NCI-H526 (cell line): ENCODE data around the gene TASOR2.
A peak's percentile ranks its signal among the peaks of the same experiment; 100 is the strongest.

Experiments
- DNase-seq, 2 experiments: peaks; one replicate each; lab custom pipeline; 2025; lab: John Stamatoyannopoulos, UW

Gene TASOR2

DNA sequence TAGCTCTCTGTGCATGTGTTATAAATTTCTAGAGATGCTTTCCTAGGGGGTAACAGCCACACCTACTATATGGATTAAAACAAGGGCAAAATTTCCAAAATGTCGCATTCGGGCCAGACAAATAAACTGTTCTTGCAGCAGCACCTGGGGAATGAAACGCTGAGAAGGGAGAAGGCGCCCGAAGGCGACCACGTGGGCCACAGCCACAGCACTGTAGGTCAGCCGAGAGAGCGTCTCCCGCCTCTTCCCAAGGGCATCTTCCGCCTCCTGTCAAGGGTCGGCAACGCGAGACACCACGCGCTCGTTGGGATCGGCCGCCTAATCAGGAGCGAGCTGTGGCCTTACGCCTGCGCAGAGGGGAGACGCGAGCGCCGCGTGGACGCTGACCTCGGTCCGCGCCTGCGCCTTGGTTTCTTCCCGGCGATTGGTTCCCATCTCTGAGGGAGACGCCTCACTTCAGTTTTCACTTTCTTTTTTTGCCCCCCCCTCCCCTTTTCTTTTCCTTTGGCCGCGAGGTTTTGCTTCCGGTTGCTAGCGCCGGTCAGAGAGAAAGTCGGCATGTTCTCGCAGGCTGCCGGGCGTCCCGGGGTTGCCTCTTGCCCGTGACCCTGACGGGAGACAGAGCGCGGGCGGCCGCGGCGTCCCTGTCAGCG, at the start of gene TASOR2:
TASOR2 (plus strand) TSS at position 521 of the 653 bp plus-strand sequence. CDS start 35,805 bp downstream, outside the sequence.
- DNase-seq = peak; percentile 93 to 97

- DNase-seq = no peak
These were observed 49.7 kb upstream of the TASOR2 start for GRCh38 chr10:5634918-5635317.

GRCh38 chr10:5638494-5638893, 46.1 kb upstream of the TASOR2 start:
- DNase-seq = no peak

DNA sequence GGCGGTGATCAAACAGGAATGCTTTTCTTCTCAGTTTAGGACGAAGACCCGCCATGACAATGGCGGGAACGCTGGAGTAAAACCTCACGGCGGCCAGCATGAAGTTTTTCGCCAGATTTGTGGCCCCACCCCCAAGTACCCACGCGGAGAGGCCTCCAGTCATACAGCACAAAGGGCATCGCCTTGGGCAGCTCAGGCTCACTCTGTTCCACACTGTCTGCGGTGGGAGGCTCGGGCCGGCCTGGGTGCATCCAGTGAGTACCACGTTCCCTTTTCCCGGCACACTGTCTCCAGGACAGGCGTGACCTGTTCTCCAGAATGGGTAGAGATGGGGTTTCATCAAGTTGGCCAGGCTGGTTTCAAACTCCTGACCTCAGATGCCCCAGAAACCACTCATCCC, 45.6 kb upstream of the TASOR2 start:
- DNase-seq = no peak

GRCh38 chr10:5640036-5640435, 44.6 kb upstream of the TASOR2 start:
- no peak for DNase-seq

DNA sequence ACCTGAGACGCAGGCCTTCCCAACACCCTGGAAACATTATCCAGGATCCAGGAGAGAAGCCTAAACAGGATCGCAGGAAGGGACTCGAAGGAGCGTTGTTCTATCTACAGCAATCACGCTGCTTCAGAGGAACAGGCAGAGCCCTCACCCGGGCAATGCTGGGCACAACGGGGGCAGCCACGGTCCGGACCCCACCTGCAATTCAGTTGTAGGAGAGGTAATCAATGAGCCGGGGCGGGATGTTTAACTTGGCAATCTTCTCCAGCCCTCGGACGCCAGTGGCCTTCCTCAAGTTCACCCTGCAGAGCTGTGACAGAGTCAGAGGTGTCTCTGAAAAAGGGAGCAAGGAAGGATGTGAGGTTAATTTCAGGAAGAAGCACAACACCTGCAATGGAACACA, 44.1 kb upstream of the TASOR2 start:
- no peak for DNase-seq

- DNase-seq = no peak
These were observed 43.1 kb upstream of the TASOR2 start for GRCh38 chr10:5641501-5641900.

GRCh38 chr10:5643346-5644067, 41.1 kb upstream of the TASOR2 start:
- DNase-seq = no peak

DNA sequence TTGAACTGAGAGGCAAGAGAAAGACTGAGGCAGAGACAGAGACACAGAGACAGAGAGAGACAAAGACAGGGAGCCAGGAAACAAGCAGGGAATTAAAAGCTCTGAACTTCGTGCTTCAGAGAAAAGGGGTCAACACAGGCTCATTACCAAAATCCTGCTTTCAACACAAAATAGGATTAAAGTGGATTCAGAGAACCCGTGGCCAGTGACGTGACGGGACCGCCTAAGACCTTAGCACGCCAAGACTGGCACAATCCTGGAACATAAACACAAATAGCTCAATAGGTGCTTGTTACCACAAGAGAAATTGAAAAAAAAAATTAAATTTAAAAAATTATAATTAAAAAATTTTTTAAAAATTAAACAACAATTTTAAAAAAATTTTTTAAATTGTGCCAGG, 39.7 kb upstream of the TASOR2 start:
- DNase-seq = no peak

DNA sequence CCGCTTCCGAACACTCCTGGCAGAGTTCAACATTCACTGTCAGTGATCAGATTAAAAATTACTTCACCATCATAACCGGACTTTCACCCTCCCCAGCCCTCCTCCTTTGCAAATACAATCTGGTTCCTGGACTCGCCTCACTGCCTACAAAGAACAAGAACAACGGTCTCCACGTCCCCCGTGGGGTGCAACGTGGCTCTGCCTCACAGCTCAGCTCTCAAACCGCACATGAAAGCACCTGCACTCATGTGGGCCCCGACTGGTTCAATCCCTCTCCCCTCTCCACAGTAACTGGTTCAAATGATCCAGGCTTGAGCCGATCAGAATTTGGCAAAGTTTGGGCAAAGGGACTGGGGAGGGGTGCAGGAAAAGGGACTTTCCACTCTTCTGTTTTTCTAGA, 39.3 kb upstream of the TASOR2 start:
- no peak for DNase-seq

DNA sequence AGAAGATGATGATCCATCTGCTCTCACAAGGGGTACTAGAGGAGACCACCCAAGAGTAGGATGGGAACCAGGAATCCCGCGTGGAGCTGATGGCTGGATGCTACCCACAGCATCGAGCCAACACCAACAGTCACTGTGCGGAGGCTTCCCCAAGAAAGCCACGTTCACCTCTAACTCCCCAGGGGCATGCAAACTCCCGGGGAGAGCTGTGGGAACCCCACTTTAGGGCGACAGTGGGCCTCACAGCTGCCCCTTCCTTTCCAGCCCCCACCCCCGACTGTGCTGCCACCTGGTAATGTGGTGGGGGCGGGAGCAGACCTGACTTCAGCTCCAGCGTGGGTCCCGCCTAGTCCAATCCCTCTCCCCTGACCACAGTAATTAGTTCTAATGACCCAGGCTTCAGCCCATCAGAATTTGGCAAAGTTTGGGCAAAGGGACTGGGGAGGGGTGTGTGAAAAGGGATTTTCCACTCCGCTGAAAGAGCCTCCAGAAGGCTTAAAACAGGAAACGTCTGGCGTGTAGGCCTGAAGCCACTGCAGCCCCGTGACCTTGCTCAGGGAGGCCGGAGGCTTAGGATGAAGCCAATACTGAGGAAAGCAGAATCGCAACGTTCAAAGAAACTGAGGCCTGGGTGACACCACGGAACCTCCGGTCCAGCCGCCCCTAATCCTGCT, 38.6 kb upstream of the TASOR2 start:
- no peak for DNase-seq

GRCh38 chr10:5647507-5648240, 37.0 kb upstream of the TASOR2 start:
- DNase-seq = no peak

DNA sequence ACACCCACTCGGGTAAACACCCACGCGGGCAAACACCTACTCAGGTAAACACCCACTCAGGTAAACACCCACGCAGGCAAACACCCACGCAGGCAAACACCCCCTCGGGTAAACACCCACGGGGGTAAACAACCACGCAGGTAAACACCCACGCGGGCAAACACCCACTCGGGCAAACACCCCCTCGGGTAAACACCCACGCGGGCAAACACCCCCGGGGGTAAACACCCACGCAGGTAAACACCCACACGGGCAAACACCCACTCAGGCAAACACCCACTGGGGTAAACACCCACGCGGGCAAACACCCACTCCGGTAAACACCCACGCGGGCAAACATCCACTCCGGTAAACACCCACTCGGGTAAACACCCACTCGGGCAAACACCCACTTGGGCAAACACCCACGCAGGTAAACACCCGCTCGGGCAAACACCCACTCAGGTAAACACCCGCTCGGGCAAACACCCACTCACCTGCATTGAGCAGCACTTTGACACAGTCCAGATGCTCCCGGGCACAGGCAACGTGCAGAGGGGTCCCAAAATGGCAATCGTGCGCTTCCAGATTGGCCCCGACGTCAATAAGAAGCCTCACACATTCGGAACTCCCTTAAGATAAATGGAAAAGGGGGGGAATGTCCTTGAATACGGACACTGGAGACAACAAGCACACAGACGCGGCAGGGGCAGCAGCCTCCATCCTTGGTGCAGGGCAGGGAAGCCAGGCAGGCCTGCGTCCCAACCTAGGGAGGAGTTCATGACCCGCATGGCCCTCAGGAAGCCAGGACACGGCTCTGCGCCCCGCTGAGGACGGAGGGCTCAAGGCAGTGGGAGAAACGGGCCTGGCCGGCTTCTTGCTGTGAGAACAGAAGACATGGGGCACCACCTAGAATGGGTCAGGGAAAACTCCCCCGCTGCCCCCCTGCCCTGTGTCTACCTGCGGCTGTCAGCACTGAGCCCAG, 35.9 kb upstream of the TASOR2 start:
- no peak for DNase-seq

GRCh38 chr10:5649746-5650145, 34.9 kb upstream of the TASOR2 start:
- no peak for DNase-seq

GRCh38 chr10:5650664-5651387, 33.8 kb upstream of the TASOR2 start:
- DNase-seq = no peak

- no peak for DNase-seq
These were observed 33.3 kb upstream of the TASOR2 start for GRCh38 chr10:5651388-5651764.

DNA sequence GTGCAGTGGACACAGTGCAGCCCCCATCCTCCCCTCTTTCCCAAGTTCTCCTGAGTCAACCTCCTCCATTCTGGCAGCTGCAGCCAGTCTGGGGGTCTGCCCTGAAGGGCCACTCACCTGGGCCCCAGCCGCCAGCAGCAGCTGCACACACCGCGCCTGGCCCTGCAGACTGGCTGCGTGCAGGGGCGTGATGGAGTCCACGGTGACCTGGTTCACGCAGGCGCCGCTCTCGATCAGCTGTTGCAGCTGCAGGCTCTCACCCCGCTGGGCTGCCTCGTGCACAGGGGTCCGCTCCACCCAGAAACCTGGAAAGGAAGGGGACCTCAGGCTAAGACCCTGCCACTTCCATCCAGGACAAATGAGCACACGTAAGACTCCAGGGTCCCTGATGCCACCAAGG, 31.9 kb upstream of the TASOR2 start:
- no peak for DNase-seq

- no peak for DNase-seq
These were observed 30.4 kb upstream of the TASOR2 start for GRCh38 chr10:5654218-5654755.

GRCh38 chr10:5655121-5655520, 29.5 kb upstream of the TASOR2 start:
- no peak for DNase-seq
